GM23338 (cell line): Measurements from ENCODE around the gene AGPAT3. TPM values are rescaled to one million over a fixed set of nuclear protein-coding genes. Genes with fewer than 3 reads are reported as not detected.

Experiments used
- CREB1 ChIP-seq: fragments of 250-450 bp; sonication (Bioruptor Pico); IDR thresholded peaks from 2 replicates; pipeline ENCODE4 v1.5.0; 2020; ENCODE audit warnings: low read depth, mild to moderate bottlenecking, moderate library complexity
- JUNB ChIP-seq: IDR thresholded peaks from one replicate; pipeline ENCODE4 v1.6.1; 2016; ENCODE audit warnings: antibody characterized with exemption; ENCODE audit not compliant: unreplicated experiment
- NANOG ChIP-seq: IDR thresholded peaks from 2 replicates; pipeline ENCODE4 v1.6.1; 2016; ENCODE audit warnings: antibody characterized with exemption, borderline replicate concordance
- POLR2AphosphoS5 ChIP-seq: IDR thresholded peaks from 2 replicates; pipeline ENCODE4 v1.6.1; 2016; ENCODE audit warnings: antibody characterized with exemption, low read depth
- REST ChIP-seq: IDR thresholded peaks from one replicate; pipeline ENCODE4 v1.6.1; 2018; ENCODE audit warnings: antibody characterized with exemption; ENCODE audit not compliant: unreplicated experiment
- ZNF331 ChIP-seq: fragments of 250-450 bp; sonication (Bioruptor Pico); IDR thresholded peaks from 2 replicates; pipeline ENCODE4 v1.5.0; 2020; ENCODE audit warnings: low read depth, mild to moderate bottlenecking, moderate library complexity
- polyA plus RNA-seq: library from polyadenylated mRNA; unstranded; fragments of >200 nt; fragmentation: Nextera tagmentation; extraction: Ambion mirVana; gene quantifications from 2 replicates; pipeline ENCODE4 v1.2.1, GENCODE V29; 2016
- total RNA-seq: library from RNA; depleted of rRNA; stranded (reverse); fragments of >200 nt; shearing (Covaris generic); gene quantifications from 2 replicates; pipeline ENCODE4 v1.2.3, GENCODE V29; 2014
- TF ChIP-seq, protein P1 (sequence below): fragments of 250-450 bp; sonication (Bioruptor Pico); IDR thresholded peaks from 2 replicates; pipeline ENCODE4 v1.5.0; 2020; ENCODE audit warnings: mild to moderate bottlenecking, moderate library complexity
- TF ChIP-seq, protein P2 (sequence below), 2 experiments: fragments of 200-600 bp in 1 of 2; sonication (generic) in 1 of 2; conservative IDR thresholded peaks; 2 replicates each; pipeline versions ENCODE4 v1.5.1 to v1.6.1; 2016 to 2017; ENCODE audit warnings: antibody characterized with exemption in 2 of 2, low read depth in 2 of 2, mild to moderate bottlenecking in 2 of 2, moderate library complexity in 1 of 2

The AGPAT3 gene
- total and polyA plus RNA-seq, 2 experiments from 2014 or later, result 2.1 to 6.1 TPM

- TF ChIP-seq, protein P1, sequence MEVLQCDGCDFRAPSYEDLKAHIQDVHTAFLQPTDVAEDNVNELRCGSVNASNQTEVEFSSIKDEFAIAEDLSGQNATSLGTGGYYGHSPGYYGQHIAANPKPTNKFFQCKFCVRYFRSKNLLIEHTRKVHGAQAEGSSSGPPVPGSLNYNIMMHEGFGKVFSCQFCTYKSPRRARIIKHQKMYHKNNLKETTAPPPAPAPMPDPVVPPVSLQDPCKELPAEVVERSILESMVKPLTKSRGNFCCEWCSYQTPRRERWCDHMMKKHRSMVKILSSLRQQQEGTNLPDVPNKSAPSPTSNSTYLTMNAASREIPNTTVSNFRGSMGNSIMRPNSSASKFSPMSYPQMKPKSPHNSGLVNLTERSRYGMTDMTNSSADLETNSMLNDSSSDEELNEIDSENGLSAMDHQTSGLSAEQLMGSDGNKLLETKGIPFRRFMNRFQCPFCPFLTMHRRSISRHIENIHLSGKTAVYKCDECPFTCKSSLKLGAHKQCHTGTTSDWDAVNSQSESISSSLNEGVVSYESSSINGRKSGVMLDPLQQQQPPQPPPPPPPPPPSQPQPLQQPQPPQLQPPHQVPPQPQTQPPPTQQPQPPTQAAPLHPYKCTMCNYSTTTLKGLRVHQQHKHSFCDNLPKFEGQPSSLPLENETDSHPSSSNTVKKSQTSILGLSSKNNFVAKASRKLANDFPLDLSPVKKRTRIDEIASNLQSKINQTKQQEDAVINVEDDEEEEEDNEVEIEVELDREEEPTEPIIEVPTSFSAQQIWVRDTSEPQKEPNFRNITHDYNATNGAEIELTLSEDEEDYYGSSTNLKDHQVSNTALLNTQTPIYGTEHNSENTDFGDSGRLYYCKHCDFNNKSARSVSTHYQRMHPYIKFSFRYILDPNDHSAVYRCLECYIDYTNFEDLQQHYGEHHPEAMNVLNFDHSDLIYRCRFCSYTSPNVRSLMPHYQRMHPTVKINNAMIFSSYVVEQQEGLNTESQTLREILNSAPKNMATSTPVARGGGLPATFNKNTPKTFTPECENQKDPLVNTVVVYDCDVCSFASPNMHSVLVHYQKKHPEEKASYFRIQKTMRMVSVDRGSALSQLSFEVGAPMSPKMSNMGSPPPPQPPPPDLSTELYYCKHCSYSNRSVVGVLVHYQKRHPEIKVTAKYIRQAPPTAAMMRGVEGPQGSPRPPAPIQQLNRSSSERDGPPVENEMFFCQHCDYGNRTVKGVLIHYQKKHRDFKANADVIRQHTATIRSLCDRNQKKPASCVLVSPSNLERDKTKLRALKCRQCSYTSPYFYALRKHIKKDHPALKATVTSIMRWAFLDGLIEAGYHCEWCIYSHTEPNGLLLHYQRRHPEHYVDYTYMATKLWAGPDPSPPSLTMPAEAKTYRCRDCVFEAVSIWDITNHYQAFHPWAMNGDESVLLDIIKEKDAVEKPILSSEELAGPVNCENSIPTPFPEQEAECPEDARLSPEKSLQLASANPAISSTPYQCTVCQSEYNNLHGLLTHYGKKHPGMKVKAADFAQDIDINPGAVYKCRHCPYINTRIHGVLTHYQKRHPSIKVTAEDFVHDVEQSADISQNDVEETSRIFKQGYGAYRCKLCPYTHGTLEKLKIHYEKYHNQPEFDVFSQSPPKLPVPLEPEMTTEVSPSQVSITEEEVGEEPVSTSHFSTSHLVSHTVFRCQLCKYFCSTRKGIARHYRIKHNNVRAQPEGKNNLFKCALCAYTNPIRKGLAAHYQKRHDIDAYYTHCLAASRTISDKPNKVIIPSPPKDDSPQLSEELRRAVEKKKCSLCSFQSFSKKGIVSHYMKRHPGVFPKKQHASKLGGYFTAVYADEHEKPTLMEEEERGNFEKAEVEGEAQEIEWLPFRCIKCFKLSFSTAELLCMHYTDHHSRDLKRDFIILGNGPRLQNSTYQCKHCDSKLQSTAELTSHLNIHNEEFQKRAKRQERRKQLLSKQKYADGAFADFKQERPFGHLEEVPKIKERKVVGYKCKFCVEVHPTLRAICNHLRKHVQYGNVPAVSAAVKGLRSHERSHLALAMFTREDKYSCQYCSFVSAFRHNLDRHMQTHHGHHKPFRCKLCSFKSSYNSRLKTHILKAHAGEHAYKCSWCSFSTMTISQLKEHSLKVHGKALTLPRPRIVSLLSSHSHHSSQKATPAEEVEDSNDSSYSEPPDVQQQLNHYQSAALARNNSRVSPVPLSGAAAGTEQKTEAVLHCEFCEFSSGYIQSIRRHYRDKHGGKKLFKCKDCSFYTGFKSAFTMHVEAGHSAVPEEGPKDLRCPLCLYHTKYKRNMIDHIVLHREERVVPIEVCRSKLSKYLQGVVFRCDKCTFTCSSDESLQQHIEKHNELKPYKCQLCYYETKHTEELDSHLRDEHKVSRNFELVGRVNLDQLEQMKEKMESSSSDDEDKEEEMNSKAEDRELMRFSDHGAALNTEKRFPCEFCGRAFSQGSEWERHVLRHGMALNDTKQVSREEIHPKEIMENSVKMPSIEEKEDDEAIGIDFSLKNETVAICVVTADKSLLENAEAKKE (CRISPR knock-in tag), result no peak
- TF ChIP-seq ZNF331 (CRISPR knock-in tag) (no peak), CREB1 (CRISPR knock-in tag) (no peak), JUNB (no peak), REST (no peak), NANOG (no peak), POLR2AphosphoS5 (no peak)
- TF ChIP-seq, protein P2, sequence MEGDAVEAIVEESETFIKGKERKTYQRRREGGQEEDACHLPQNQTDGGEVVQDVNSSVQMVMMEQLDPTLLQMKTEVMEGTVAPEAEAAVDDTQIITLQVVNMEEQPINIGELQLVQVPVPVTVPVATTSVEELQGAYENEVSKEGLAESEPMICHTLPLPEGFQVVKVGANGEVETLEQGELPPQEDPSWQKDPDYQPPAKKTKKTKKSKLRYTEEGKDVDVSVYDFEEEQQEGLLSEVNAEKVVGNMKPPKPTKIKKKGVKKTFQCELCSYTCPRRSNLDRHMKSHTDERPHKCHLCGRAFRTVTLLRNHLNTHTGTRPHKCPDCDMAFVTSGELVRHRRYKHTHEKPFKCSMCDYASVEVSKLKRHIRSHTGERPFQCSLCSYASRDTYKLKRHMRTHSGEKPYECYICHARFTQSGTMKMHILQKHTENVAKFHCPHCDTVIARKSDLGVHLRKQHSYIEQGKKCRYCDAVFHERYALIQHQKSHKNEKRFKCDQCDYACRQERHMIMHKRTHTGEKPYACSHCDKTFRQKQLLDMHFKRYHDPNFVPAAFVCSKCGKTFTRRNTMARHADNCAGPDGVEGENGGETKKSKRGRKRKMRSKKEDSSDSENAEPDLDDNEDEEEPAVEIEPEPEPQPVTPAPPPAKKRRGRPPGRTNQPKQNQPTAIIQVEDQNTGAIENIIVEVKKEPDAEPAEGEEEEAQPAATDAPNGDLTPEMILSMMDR (conservative IDR thresholded peaks at IDR 0.05; ENCODE audit: low read depth in 2 of 2), result no peak
Observed at GRCh38 chr21:43859747-43860214, 5.2 kb upstream of the AGPAT3 start (continued).
